Amniotic epithelial cell (primary cell): Measurements from ENCODE around the gene SEC22A.
"Not testable (repeated sequence)": the region's sequence is repeated elsewhere in the genome, so short reads cannot be mapped to it uniquely, and the experiment has no call there.

Source experiments
- DNase-seq: peaks from one replicate; pipeline ENCODE4 v3.0.0-alpha.2; 2010; ENCODE audit warnings: low read depth

The SEC22A gene

DNA sequence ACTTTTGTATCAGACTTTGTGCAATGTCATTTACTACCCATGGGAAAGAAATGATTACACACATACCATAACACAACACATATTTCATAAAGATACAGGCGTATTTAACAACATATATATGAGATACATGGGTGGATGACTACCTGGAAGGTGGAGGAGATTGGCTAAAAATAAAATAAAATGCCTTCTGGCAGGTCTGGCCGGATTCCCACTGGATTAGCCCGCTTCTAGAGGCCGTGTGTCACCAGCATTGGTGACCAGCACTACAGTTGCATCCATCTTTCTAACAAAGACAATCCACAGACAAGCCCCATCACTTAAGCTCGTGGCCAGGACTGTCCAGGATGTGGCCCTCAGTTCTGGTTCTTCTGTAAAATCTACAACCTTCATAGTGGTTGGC, 21.0 kb upstream of the SEC22A start:
- DNase-seq: no peak

DNA sequence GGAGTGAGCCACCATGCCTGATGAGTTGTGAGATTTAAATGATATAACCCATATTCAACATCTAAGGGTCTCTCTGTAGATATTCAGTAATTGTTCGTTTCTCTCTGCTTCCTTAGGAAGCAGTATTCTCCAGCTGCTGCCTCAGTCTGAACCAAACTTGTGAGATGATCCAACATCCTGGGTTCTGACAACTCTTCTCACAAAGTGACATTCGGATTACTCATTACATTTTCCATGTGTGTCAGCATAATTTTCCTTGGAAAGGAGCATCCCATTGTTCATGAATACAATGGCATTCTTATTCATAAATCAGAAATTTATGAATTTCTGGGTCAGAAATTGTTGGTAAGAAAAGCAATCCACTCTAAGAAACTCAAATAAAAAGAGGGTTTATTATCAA, 15.0 kb upstream of the SEC22A start:
- no peak for DNase-seq

- DNase-seq: peak; percentile 36
These were observed 13.7 kb upstream of the SEC22A start for GRCh38 chr3:123188058-123188457.

- no peak for DNase-seq
These were observed 8.2 kb upstream of the SEC22A start for GRCh38 chr3:123193448-123194101.

DNA sequence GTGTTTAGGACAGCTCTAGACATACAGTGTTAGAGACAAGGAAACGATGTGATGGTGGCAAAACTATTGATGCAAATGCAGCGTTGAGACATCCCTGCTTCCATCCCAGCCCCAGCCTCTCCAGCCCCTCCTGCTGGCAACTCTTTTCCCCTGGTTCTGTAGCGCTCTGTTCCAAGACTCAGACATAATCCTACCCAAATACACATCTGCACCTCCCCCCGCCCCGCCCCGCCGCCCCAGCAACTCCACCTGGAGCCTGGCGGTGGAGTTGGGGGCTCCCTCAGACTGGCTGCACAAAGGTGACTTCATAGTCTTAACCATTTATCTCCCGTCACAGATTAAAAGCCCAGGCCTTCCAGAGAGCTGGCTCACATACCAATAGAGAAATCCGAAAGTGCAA, 7.2 kb upstream of the SEC22A start:
- peak; percentile 29 for DNase-seq

GRCh38 chr3:123198372-123198771, 3.4 kb upstream of the SEC22A start:
- peak; percentile 5 for DNase-seq

GRCh38 chr3:123201223-123201556, 553 bp upstream of the SEC22A start:
- DNase-seq: no peak

GRCh38 chr3:123202451-123202850, 708 bp downstream of the SEC22A start:
- DNase-seq: peak; percentile 9

- no peak for DNase-seq
These were observed 17.2 kb downstream of the SEC22A start for GRCh38 chr3:123218990-123219389.

GRCh38 chr3:123221369-123221768, 19.6 kb downstream of the SEC22A start:
- DNase-seq: not testable (repeated sequence)

GRCh38 chr3:123225016-123225415, 23.3 kb downstream of the SEC22A start:
- no peak for DNase-seq

- DNase-seq: no peak
These were observed 24.8 kb downstream of the SEC22A start for GRCh38 chr3:123226549-123226948.

GRCh38 chr3:123229145-123229544, 27.4 kb downstream of the SEC22A start:
- DNase-seq: peak; percentile 12

DNA sequence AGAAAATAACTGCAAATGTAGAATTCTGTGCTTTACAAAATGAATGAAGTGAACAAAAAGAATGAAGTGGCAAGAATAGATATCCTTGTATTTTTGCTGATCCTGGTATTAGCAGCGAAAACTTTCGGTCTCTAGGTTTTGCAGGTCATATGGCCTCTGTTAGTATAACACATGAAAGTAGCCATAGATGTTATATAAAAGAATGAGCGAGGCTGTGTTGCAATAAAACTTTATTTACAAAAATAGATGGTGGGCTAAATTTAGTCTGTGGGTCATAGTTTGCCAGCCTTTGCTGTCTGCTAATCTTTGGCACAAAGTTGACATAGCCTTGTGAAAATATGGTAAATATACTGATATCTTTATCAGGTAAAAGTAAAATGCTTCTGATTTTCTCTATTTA, 35.2 kb downstream of the SEC22A start:
- no peak for DNase-seq

DNA sequence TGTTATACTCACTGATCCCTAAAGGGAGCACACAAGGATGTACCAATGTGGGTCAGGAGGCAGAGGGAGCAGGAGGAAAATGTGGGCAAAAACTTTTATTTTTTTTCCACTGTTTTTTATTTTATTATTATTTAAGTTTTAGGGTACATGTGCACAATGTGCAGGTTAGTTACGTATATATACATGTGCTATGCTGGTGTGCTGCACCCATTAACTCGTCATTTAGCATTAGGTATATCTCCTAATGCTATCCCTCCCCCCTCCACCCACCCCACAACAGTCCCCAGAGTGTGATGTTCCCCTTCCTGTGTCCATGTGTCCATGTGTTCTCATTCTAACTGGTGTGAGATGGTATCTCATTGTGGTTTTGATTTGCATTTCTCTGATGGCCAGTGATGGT, 37.4 kb downstream of the SEC22A start:
- DNase-seq: not testable (repeated sequence)

DNA sequence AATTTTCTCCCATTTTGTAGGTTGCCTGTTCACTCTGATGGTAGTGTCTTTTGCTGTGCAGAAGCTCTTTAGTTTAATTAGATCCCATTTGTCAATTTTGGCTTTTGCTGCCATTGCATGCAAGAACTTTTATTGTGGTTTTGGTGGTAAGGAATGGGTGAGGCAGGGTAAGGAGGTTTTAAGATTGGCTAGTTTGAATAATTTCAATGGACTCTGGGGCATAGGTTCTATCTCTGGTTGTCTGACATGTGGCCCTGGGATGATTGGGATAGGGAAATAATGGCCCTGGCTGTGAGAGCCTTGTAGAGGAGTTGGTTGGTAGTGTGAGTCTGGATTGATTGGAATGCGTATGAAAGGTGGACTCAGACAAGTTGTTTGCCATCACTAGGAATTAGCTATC, 38.0 kb downstream of the SEC22A start:
- no peak for DNase-seq

GRCh38 chr3:123244128-123244527, 42.4 kb downstream of the SEC22A start:
- no peak for DNase-seq

- DNase-seq: no peak
These were observed 45.1 kb downstream of the SEC22A start for GRCh38 chr3:123246866-123247265.

GRCh38 chr3:123256256-123256655, 54.5 kb downstream of the SEC22A start:
- no peak for DNase-seq

- no peak for DNase-seq
These were observed 56.6 kb downstream of the SEC22A start for GRCh38 chr3:123258359-123258758.

DNA sequence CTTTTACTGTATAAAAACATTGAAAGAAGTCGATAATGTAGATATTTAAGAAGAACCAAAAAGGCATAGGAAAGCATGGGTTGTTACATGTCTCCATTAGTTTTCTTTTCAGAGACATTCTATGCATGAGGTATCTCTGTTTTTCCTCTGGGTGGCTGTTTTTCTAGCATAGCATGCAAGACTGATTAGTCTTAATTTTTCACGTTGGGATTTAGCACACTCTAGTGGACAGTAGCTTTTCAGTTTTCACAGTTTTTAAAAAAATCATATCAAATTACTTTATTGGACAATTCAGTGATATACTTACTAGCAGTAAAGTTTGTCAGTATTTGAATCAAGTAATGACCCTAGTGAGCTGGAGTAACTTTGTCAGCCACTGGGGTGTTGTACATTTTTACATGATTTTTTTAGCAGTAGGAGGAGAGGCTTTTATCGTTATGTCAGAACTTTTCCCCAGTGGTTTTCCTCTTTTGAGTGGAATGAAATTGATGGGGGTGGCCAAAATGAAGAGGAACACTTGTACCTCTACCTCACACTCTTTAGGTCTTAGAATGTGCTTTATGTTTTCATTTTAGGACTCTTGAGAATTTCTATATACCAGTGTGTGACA, 57.2 kb downstream of the SEC22A start:
- DNase-seq: peak; percentile 72

GRCh38 chr3:123261666-123262065, 59.9 kb downstream of the SEC22A start:
- no peak for DNase-seq

DNA sequence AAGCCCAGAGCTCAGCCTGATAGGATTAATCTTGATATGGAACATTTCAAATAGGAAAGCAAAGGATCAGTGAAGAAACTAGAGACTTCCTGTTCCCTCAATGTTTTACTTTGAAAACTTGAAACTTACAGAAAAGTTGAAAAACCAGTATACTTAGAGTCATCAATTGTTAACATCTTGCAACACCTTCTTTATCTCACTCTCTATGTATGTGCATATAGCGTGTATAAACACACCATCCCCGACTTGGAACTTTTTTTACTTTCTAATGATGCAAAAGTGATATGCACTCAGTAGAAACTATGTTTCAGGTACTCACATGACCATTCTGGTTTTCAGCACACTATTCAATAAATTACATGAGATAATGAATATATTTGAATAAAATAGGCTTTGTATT, 60.5 kb downstream of the SEC22A start:
- DNase-seq: no peak

- DNase-seq: no peak
These were observed 61.1 kb downstream of the SEC22A start for GRCh38 chr3:123262868-123263267.
